GM23338 (cell line): ENCODE measurements around the gene TAF10. TPM values are rescaled to one million over a fixed set of nuclear protein-coding genes. Genes with fewer than 3 reads are reported as not detected.

ENCODE experiments used
- polyA plus RNA-seq: library from polyadenylated mRNA; unstranded; fragments of >200 nt; fragmentation: Nextera tagmentation; extraction: Ambion mirVana; gene quantifications from 2 replicates; pipeline ENCODE4 v1.2.1, GENCODE V29; 2016
- total RNA-seq: library from RNA; depleted of rRNA; stranded (reverse); fragments of >200 nt; shearing (Covaris generic); gene quantifications from 2 replicates; pipeline ENCODE4 v1.2.3, GENCODE V29; 2014; rRNA removed

TAF10 gene
- total and polyA plus RNA-seq, 2 experiments from 2014 or later, result 108 to 253 TPM

Other genes with a start within 250 kb of the TAF10 start
- 0.70 and 0.76 TPM in 2 replicates for gene SMPD1, start 221.7 kb downstream of the TAF10 start, total RNA-seq
- gene SMPD1, start 221.7 kb downstream of the TAF10 start, polyA plus RNA-seq, result 0.92 and 0.97 TPM in 2 replicates
- 24.7 and 26.6 TPM in 2 replicates for gene APBB1, start 193.1 kb downstream of the TAF10 start, total RNA-seq
- gene APBB1, start 193.1 kb downstream of the TAF10 start, polyA plus RNA-seq, result 10.6 and 12.1 TPM in 2 replicates
- 0.50 and 0.63 TPM in 2 replicates for gene HPX, start 171.2 kb downstream of the TAF10 start, total RNA-seq
- gene HPX, start 171.2 kb downstream of the TAF10 start, polyA plus RNA-seq, result 0.47 and 0.71 TPM in 2 replicates
- gene TRIM3, start 138.3 kb downstream of the TAF10 start, total RNA-seq, result 15.0 and 21.1 TPM in 2 replicates
- gene TRIM3, start 138.3 kb downstream of the TAF10 start, polyA plus RNA-seq, result 7.3 and 7.9 TPM in 2 replicates
- 61.5 and 65.4 TPM in 2 replicates for gene ARFIP2, start 130.9 kb downstream of the TAF10 start, total RNA-seq
- gene ARFIP2, start 130.9 kb downstream of the TAF10 start, polyA plus RNA-seq, result 34.8 and 35.4 TPM in 2 replicates
- 54.2 and 76.4 TPM in 2 replicates for gene TIMM10B, start 130.7 kb downstream of the TAF10 start, total RNA-seq
- gene TIMM10B, start 130.7 kb downstream of the TAF10 start, polyA plus RNA-seq, result 25.0 and 30.8 TPM in 2 replicates
- gene DNHD1, start 114.9 kb downstream of the TAF10 start, total RNA-seq, result 7.2 and 9.6 TPM in 2 replicates
- 2.5 and 3.6 TPM in 2 replicates for gene DNHD1, start 114.9 kb downstream of the TAF10 start, polyA plus RNA-seq
- gene RRP8, start 8.6 kb downstream of the TAF10 start, total RNA-seq, result 7.4 and 9.8 TPM in 2 replicates
- gene RRP8, start 8.6 kb downstream of the TAF10 start, polyA plus RNA-seq, result 13.5 and 13.7 TPM in 2 replicates
- gene ILK, start 8.4 kb downstream of the TAF10 start, total RNA-seq, result 75.1 and 91.0 TPM in 2 replicates
- gene ILK, start 8.4 kb downstream of the TAF10 start, polyA plus RNA-seq, result 62.6 and 64.5 TPM in 2 replicates
- gene TPP1, start 7.2 kb upstream of the TAF10 start, total RNA-seq, result 49.7 and 73.5 TPM in 2 replicates
- gene TPP1, start 7.2 kb upstream of the TAF10 start, polyA plus RNA-seq, result 18.7 and 21.7 TPM in 2 replicates
- 16.5 and 20.7 TPM in 2 replicates for gene DCHS1, start 43.6 kb upstream of the TAF10 start, total RNA-seq
- gene DCHS1, start 43.6 kb upstream of the TAF10 start, polyA plus RNA-seq, result 1.9 and 2.3 TPM in 2 replicates
- 26.7 and 53.8 TPM in 2 replicates for gene MRPL17, start 71.1 kb upstream of the TAF10 start, total RNA-seq
- 81.8 and 85.5 TPM in 2 replicates for gene MRPL17, start 71.1 kb upstream of the TAF10 start, polyA plus RNA-seq
- 0.31 and 0.45 TPM in 2 replicates for gene OR2AG2, start 159.8 kb upstream of the TAF10 start, total RNA-seq
- 0.11 and 0.26 TPM in 2 replicates for gene OR2AG2, start 159.8 kb upstream of the TAF10 start, polyA plus RNA-seq
- 0.04 TPM in 1 of 2 replicates, not detected in the other for gene OR2AG1, start 170.8 kb upstream of the TAF10 start, total RNA-seq
- gene OR2AG1, start 170.8 kb upstream of the TAF10 start, polyA plus RNA-seq, result 0.07 and 0.16 TPM in 2 replicates
- 0.97 and 1.7 TPM in 2 replicates for gene OR6A2, start 187.5 kb upstream of the TAF10 start, total RNA-seq
- gene OR6A2, start 187.5 kb upstream of the TAF10 start, polyA plus RNA-seq, result 0.06 and 0.07 TPM in 2 replicates
- not detected in 2 replicates for gene OR10A5, start 233.5 kb upstream of the TAF10 start, total RNA-seq
- 0.37 TPM in 1 of 2 replicates, not detected in the other for gene OR10A5, start 233.5 kb upstream of the TAF10 start, polyA plus RNA-seq